Trophoblast cell (in vitro differentiated cells and primary cell): ENCODE data around the gene COL16A1.

Experiments used
- DNase-seq, 2 donors: peaks; one replicate each; pipeline ENCODE4 v3.0.0-alpha.2; 2016
- H2AFZ ChIP-seq: 2 replicates; pipeline ENCODE4 v1.6.1; 2013; ENCODE audit warnings: low read length, moderate library complexity, mild to moderate bottlenecking; ENCODE audit not compliant: insufficient read depth, poor library complexity
- H2AK5ac ChIP-seq: 2 replicates; pipeline ENCODE4 v1.6.1; 2013; ENCODE audit warnings: mild to moderate bottlenecking, low read length
- H2BK120ac ChIP-seq: 2 replicates; pipeline ENCODE4 v1.6.1; 2013; ENCODE audit warnings: low read length, mild to moderate bottlenecking, moderate library complexity; ENCODE audit not compliant: insufficient read depth, poor library complexity
- H2BK12ac ChIP-seq: 2 replicates; pipeline ENCODE4 v1.6.1; 2013; ENCODE audit warnings: mild to moderate bottlenecking, low read length, moderate library complexity
- H2BK5ac ChIP-seq: 2 replicates; pipeline ENCODE4 v1.6.1; 2013; ENCODE audit warnings: low read length, low read depth, moderate library complexity, mild to moderate bottlenecking; ENCODE audit not compliant: poor library complexity
- H3K14ac ChIP-seq: 2 replicates; pipeline ENCODE4 v1.6.1; 2013; ENCODE audit warnings: mild to moderate bottlenecking, low read length
- H3K18ac ChIP-seq: 2 replicates; pipeline ENCODE4 v1.6.1; 2013; ENCODE audit warnings: mild to moderate bottlenecking, low read length
- H3K23ac ChIP-seq: 2 replicates; pipeline ENCODE4 v1.6.1; 2013; ENCODE audit warnings: low read length
- H3K27ac ChIP-seq: 2 replicates; pipeline ENCODE4 v1.5.1; 2013; ENCODE audit warnings: low read depth, mild to moderate bottlenecking, inconsistent platforms, low read length, moderate library complexity
- H3K27me3 ChIP-seq: 2 replicates; pipeline ENCODE4 v1.6.1; 2013; ENCODE audit warnings: inconsistent platforms, mild to moderate bottlenecking, low read length, moderate library complexity; ENCODE audit not compliant: insufficient read depth
- H3K36me3 ChIP-seq, 2 experiments: 1 replicate in 1 of 2; 2 replicates in 1 of 2; pipeline ENCODE4 v1.6.1; 2013; ENCODE audit warnings: low read length in 2 of 2, mild to moderate bottlenecking in 2 of 2, moderate library complexity in 1 of 2; ENCODE audit not compliant: insufficient read depth in 2 of 2, control insufficient read depth in 1 of 2
- H3K4ac ChIP-seq: 2 replicates; pipeline ENCODE4 v1.6.1; 2013; ENCODE audit warnings: low read depth, mild to moderate bottlenecking, low read length, moderate library complexity
- H3K4me1 ChIP-seq, 2 experiments: 1 replicate in 1 of 2; 2 replicates in 1 of 2; pipeline ENCODE4 v1.6.1; 2013; ENCODE audit warnings: low read length in 2 of 2, mild to moderate bottlenecking in 2 of 2, moderate library complexity in 1 of 2; ENCODE audit not compliant: insufficient read depth in 2 of 2, control insufficient read depth in 1 of 2
- H3K4me2 ChIP-seq: 2 replicates; pipeline ENCODE4 v1.6.1; 2013; ENCODE audit warnings: inconsistent platforms, mild to moderate bottlenecking, low read length, moderate library complexity
- H3K4me3 ChIP-seq: 2 replicates; pipeline ENCODE4 v1.5.1; 2013; ENCODE audit warnings: mild to moderate bottlenecking, low read depth, low read length, inconsistent platforms
- H3K79me1 ChIP-seq: one replicate; pipeline ENCODE4 v1.6.1; 2013; ENCODE audit warnings: low read length
- H3K79me2 ChIP-seq: 2 replicates; pipeline ENCODE4 v1.6.1; 2013; ENCODE audit warnings: low read length, mild to moderate bottlenecking; ENCODE audit not compliant: control insufficient read depth, insufficient read depth, poor library complexity
- H3K9ac ChIP-seq: 2 replicates; pipeline ENCODE4 v1.6.1; 2013; ENCODE audit warnings: mild to moderate bottlenecking, low read length
- H3K9me3 ChIP-seq: 2 replicates; pipeline ENCODE4 v1.6.1; 2013; ENCODE audit warnings: low read depth, mild to moderate bottlenecking, control low read depth, inconsistent platforms, low read length; ENCODE audit not compliant: insufficient read depth
- H4K12ac ChIP-seq: 2 replicates; pipeline ENCODE4 v1.6.1; 2013; ENCODE audit warnings: low read depth, mild to moderate bottlenecking, low read length, moderate library complexity
- H4K8ac ChIP-seq: 2 replicates; pipeline ENCODE4 v1.6.1; 2013; ENCODE audit warnings: low read depth, mild to moderate bottlenecking, low read length, moderate library complexity
- H4K91ac ChIP-seq: one replicate; pipeline ENCODE4 v1.6.1; 2013; ENCODE audit warnings: low read depth, mild to moderate bottlenecking, low read length, moderate library complexity
- WGBS: extraction: QIAGEN DNeasy Blood & Tissue Kit; methylation state at CpG from one replicate; pipeline ENCODE4 v1.1.7; 2013; ENCODE audit warnings: missing lambda C conversion rate; ENCODE audit not compliant: insufficient read length, insufficient coverage; ENCODE audit errors: extremely low coverage; 5-methylcytosine and 5-hydroxymethylcytosine counted together

Gene COL16A1

DNA sequence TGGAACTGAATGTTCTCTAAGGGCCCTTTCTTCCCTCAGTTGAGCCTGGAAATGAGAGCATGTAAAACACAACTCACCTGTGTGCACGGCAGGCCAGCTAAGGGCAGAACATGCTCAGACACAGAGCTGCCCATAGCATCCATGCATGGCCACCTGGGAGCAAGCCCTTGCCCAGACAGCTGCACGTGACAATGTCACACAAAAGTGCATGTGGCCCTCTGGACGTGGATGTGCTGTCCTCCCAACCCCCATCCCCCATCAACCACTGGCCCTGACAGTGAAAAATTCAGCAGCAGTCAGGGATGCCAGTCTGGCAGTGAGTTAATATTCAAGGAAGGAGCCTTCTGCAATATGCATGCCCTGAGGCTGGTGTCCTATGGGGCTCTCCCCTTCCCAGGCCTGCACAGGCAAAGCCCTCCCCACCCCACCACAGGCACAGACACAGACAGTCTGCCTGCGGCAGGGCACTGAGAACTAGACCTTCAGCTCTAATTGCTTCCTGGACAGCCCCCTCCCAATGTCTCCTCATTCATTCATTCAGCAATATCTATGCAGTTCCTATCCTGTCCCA lies 14.6 kb upstream of the COL16A1 start:
- Histone ChIP-seq H4K12ac (no peak overlapping the region), H3K4me1 (peaks cover 11 to 15% of the 10 kb centered on the region in 2 experiments), H2BK120ac (no peak overlapping the region), H3K27me3 (no peaks in the 10 kb centered on the region), H4K8ac (no peak overlapping the region), H3K4me3 (no peak overlapping the region), H3K4ac (no peak overlapping the region), H3K4me2 (no peak overlapping the region), H3K79me2 (peaks cover 2% of the 10 kb centered on the region), H3K36me3 (no peaks in the 10 kb centered on the region), H4K91ac (no peak overlapping the region), H2AK5ac (no peak overlapping the region), H3K9me3 (no peaks in the 10 kb centered on the region), H3K18ac (no peak overlapping the region), H3K14ac (no peak overlapping the region), H3K23ac (no peak overlapping the region), H2BK12ac (no peak overlapping the region), H3K9ac (no peak overlapping the region), H3K27ac (no peak overlapping the region), H2BK5ac (no peak overlapping the region), H3K79me1 (peaks cover 12% of the 10 kb centered on the region), H2AFZ (no peak overlapping the region)
- WGBS: no CpG with 5 or more reads among the region's 4 CpGs
- DNase-seq: no peak

DNA sequence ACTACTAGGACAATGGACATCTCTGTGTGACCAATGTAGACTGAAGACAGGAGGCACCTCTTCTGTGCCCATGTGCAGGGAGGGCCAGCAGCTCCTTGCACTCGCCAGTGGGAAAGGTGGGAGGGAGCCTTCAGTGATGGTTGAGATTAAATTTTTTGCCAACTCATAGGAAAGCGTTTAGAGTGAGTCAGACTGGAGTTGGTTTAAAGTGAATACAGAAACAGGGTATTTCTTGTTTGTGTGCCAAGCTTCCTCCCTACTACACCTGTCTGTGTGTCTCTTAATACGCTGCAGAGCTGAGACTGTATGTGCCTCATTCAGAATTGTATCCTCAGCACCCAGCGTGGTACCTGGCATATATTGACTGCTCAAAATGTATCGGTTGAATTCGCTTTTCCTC lies 13.5 kb upstream of the COL16A1 start:
- Histone ChIP-seq H3K4me3 (no peak overlapping the region), H3K9me3 (no peaks in the 10 kb centered on the region), H4K8ac (no peak overlapping the region), H3K36me3 (no peaks in the 10 kb centered on the region), H3K4me2 (no peak overlapping the region), H2AFZ (no peak overlapping the region), H3K79me2 (peaks cover 2% of the 10 kb centered on the region), H2BK120ac (no peak overlapping the region), H3K14ac (no peak overlapping the region), H4K12ac (no peak overlapping the region), H4K91ac (no peak overlapping the region), H2AK5ac (no peak overlapping the region), H3K27ac (no peak overlapping the region), H2BK5ac (no peak overlapping the region), H3K4me1 (peaks cover 13 to 19% of the 10 kb centered on the region in 2 experiments), H3K79me1 (peaks cover 13% of the 10 kb centered on the region), H3K4ac (no peak overlapping the region), H3K27me3 (no peaks in the 10 kb centered on the region), H3K9ac (no peak overlapping the region), H2BK12ac (no peak overlapping the region), H3K23ac (no peak overlapping the region), H3K18ac (no peak overlapping the region)
- peak in 1 of 2 donors; percentile 49 for DNase-seq
- no CpG with 5 or more reads among the region's 6 CpGs for WGBS

DNA sequence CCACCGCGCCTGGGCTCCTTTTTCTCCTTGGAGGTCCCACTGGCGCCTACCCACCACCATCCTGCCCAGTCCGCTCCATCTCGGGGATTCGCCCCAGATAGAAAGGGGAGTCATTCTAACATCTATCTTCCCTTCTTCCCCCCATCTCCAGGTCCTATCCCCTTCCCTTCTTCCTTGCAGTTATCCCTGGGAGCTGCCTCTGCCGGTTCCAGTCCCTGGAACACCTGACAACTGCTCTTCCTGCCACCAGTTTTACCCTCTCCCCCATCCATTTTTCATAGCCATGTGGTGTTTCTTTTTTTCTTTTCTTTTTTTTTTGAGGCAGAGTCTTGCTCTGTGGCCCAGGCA lies 12.0 kb upstream of the COL16A1 start:
- no peak overlapping the region for H2BK5ac ChIP-seq
- H4K12ac ChIP-seq: no peak overlapping the region
- no peak overlapping the region for H3K9ac ChIP-seq
- H3K79me1 ChIP-seq: peaks cover 13% of the 10 kb centered on the region
- H3K4ac ChIP-seq: no peak overlapping the region
- H3K14ac ChIP-seq: no peak overlapping the region
- peaks cover 2% of the 10 kb centered on the region for H3K79me2 ChIP-seq
- peaks cover 15 to 25% of the 10 kb centered on the region in 2 experiments for H3K4me1 ChIP-seq
- H3K36me3 ChIP-seq: no peaks in the 10 kb centered on the region
- H3K4me3 ChIP-seq: peak overlapping the region; percentile 19
- no peak overlapping the region for H2AK5ac ChIP-seq
- H3K9me3 ChIP-seq: no peaks in the 10 kb centered on the region
- H3K4me2 ChIP-seq: peak overlapping the region; percentile 79
- no peak overlapping the region for H3K18ac ChIP-seq
- H2BK12ac ChIP-seq: no peak overlapping the region
- H3K23ac ChIP-seq: no peak overlapping the region
- DNase-seq: peak in 1 of 2 donors; percentile 14
- H2BK120ac ChIP-seq: no peak overlapping the region
- no peak overlapping the region for H4K8ac ChIP-seq
- no peak overlapping the region for H3K27ac ChIP-seq
- H4K91ac ChIP-seq: no peak overlapping the region
- H3K27me3 ChIP-seq: no peaks in the 10 kb centered on the region
- H2AFZ ChIP-seq: no peak overlapping the region
- WGBS: no CpG with 5 or more reads among the region's 7 CpGs

DNA sequence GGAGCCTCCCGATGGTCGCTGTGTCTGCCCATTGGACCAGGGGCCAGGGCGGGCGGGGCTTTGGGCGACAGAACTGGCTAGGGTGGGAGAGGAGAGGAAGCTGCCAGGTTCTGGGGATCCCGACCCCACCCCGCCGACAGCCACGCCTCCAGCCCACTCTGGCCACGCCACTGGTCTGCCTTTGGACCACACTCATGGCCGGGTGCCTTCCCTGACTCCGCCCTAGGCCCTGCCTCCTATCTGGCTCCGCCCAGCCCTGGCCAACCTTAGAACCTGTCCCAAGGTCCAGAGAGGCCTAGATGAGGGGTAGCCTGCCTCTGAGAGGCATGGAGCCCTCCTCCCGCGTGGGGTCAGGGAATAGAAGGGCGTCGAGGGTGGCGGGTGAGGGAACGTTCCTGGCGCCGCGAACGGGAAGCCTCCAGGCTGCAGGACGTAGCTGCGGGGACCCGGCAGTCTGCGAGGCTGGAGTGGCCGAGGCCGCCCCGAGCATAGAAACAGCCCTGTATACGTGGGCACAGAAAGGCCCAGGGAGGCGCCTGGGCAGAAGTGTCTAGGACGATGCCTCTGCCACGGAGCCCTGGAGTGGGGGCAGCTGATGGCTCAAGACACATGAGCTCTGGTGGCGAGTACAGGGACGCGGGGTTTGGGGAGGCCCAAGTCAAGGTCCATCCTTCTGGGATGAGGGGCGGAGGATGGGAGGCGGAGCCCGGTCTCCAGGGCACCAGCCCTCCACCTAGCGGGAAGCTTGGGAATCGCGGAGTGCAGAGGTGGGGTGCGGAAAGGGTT lies 11.5 kb upstream of the COL16A1 start:
- Histone ChIP-seq H4K91ac (peak overlapping the region; percentile 44), H4K12ac (peak overlapping the region; percentile 7), H2BK5ac (peak overlapping the region; percentile 23), H3K79me1 (peaks cover 13% of the 10 kb centered on the region), H2BK12ac (peak overlapping the region; percentile 7), H3K18ac (peak overlapping the region; percentile 44), H3K4me1 (peaks cover 15 to 25% of the 10 kb centered on the region in 2 experiments), H2AK5ac (no peak overlapping the region), H3K4ac (no peak overlapping the region), H3K36me3 (no peaks in the 10 kb centered on the region), H3K9me3 (no peaks in the 10 kb centered on the region), H3K4me2 (peak overlapping the region; percentile 79), H3K79me2 (peaks cover 2% of the 10 kb centered on the region), H3K9ac (no peak overlapping the region), H4K8ac (peak overlapping the region; percentile 81), H2AFZ (peak overlapping the region; percentile 27), H3K27ac (peak overlapping the region; percentile 71), H3K23ac (no peak overlapping the region), H3K27me3 (no peaks in the 10 kb centered on the region), H3K4me3 (peak overlapping the region; percentile 61), H3K14ac (peak overlapping the region; percentile 38), H2BK120ac (peak overlapping the region; percentile 24)
- no CpG with 5 or more reads among the region's 44 CpGs for WGBS
- DNase-seq: peak; percentile 86
